ENCODE data around the gene TRPC6.

The TRPC6 gene

GRCh38 chr11:101583251-101584128 lies at the start of gene TRPC6:
Gene TRPC6 (minus strand): TSS chr11:101584007. CDS start chr11:101583503, 504 bp downstream.
- DNase-seq (ENCODE audit: low read depth in 2 of 2, low spot score in 1 of 2), result no peak

- DNase-seq (ENCODE audit: low read depth in 2 of 2, low spot score in 1 of 2), result no peak
These were observed 36.2 kb upstream of the TRPC6 start for GRCh38 chr11:101620026-101620425.

GRCh38 chr11:101618709-101619108 lies 34.9 kb upstream of the TRPC6 start:
- DNase-seq (ENCODE audit: low read depth in 2 of 2, low spot score in 1 of 2), result no peak

GRCh38 chr11:101617735-101618332 lies 34.0 kb upstream of the TRPC6 start:
- no peak for DNase-seq (ENCODE audit: low read depth in 2 of 2, low spot score in 1 of 2)

GRCh38 chr11:101612481-101612880 lies 28.7 kb upstream of the TRPC6 start:
- no peak for DNase-seq (ENCODE audit: low read depth in 2 of 2, low spot score in 1 of 2)

- DNase-seq (ENCODE audit: low read depth in 2 of 2, low spot score in 1 of 2), result no peak
These were observed 17.1 kb upstream of the TRPC6 start for GRCh38 chr11:101600924-101601323.

GRCh38 chr11:101586965-101587364 lies 3.2 kb upstream of the TRPC6 start:
- no peak for DNase-seq (ENCODE audit: low read depth in 2 of 2, low spot score in 1 of 2)

GRCh38 chr11:101584655-101585054 lies 848 bp upstream of the TRPC6 start:
- no peak for DNase-seq (ENCODE audit: low read depth in 2 of 2, low spot score in 1 of 2)

- no peak for DNase-seq (ENCODE audit: low read depth in 2 of 2, low spot score in 1 of 2)
These were observed 315 bp upstream of the TRPC6 start for GRCh38 chr11:101584129-101584515.

GRCh38 chr11:101582989-101583250 lies 887 bp downstream of the TRPC6 start:
- DNase-seq (ENCODE audit: low read depth in 2 of 2, low spot score in 1 of 2), result no peak

GRCh38 chr11:101582236-101582988 lies 1.4 kb downstream of the TRPC6 start:
- no peak for DNase-seq (ENCODE audit: low read depth in 2 of 2, low spot score in 1 of 2)

- DNase-seq (ENCODE audit: low read depth in 2 of 2, low spot score in 1 of 2), result no peak
These were observed 6.3 kb downstream of the TRPC6 start for GRCh38 chr11:101577461-101577860.

- DNase-seq (ENCODE audit: low read depth in 2 of 2, low spot score in 1 of 2), result no peak
These were observed 7.4 kb downstream of the TRPC6 start for GRCh38 chr11:101576456-101576855.

GRCh38 chr11:101574886-101575285 lies 8.9 kb downstream of the TRPC6 start:
- DNase-seq (ENCODE audit: low read depth in 2 of 2, low spot score in 1 of 2), result no peak

- no peak for DNase-seq (ENCODE audit: low read depth in 2 of 2, low spot score in 1 of 2)
These were observed 16.7 kb downstream of the TRPC6 start for GRCh38 chr11:101567071-101567470.

- no peak for DNase-seq (ENCODE audit: low read depth in 2 of 2, low spot score in 1 of 2)
These were observed 17.2 kb downstream of the TRPC6 start for GRCh38 chr11:101566626-101567025.

- DNase-seq (ENCODE audit: low read depth in 2 of 2, low spot score in 1 of 2), result no peak
These were observed 20.6 kb downstream of the TRPC6 start for GRCh38 chr11:101563166-101563565.

GRCh38 chr11:101555366-101555765 lies 28.4 kb downstream of the TRPC6 start:
- no peak for DNase-seq (ENCODE audit: low read depth in 2 of 2, low spot score in 1 of 2)

- DNase-seq (ENCODE audit: low read depth in 2 of 2, low spot score in 1 of 2), result no peak
These were observed 29.9 kb downstream of the TRPC6 start for GRCh38 chr11:101553891-101554292.

GRCh38 chr11:101552888-101553287 lies 30.9 kb downstream of the TRPC6 start:
- DNase-seq (ENCODE audit: low read depth in 2 of 2, low spot score in 1 of 2), result no peak

- DNase-seq (ENCODE audit: low read depth in 2 of 2, low spot score in 1 of 2), result no peak
These were observed 55.3 kb downstream of the TRPC6 start for GRCh38 chr11:101528541-101528940.

- no peak for DNase-seq (ENCODE audit: low read depth in 2 of 2, low spot score in 1 of 2)
These were observed 60.1 kb downstream of the TRPC6 start for GRCh38 chr11:101523634-101524260.

Measured in stimulated activated CD8-positive, alpha-beta memory T cell treated with anti-CD3 and anti-CD28 coated beads, Interleukin-4, amount 100 ng/mL, for 4 hours (primary cell).